Bronchial epithelial cell (primary cell): ENCODE results near the gene COL13A1. TPM values are rescaled to one million over a fixed set of nuclear protein-coding genes. Genes with fewer than 3 reads are reported as not detected.
A peak's percentile ranks its signal among the peaks of the same experiment; 100 is the strongest.

Experiments
- DNase-seq: peaks from one replicate; pipeline ENCODE4 v3.0.0-alpha.2; 2010; ENCODE audit warnings: low read depth
- FAIRE-seq: peaks from 2 replicates; lab custom pipeline; 2011; peaks lifted over from hg19 to GRCh38; lab: Jason Lieb, UNC
- H3K27me3 ChIP-seq: 2 replicates; pipeline ENCODE4 v1.5.1; 2011; ENCODE audit warnings: low read length; ENCODE audit not compliant: control insufficient read depth, insufficient read depth
- H3K36me3 ChIP-seq: 2 replicates; pipeline ENCODE4 v1.5.1; 2011; ENCODE audit warnings: low read length; ENCODE audit not compliant: control insufficient read depth, insufficient read depth
- H3K4me3 ChIP-seq: 2 replicates; pipeline ENCODE4 v1.5.1; 2011; ENCODE audit warnings: mild to moderate bottlenecking, low read depth, low read length, control low read depth
- total RNA-seq: library from RNA; depleted of rRNA; stranded (reverse); fragments of >200 nt; gene quantifications from 2 replicates; pipeline ENCODE4 v1.2.1, GENCODE V29; 2014
- TF ChIP-seq, protein P1 (sequence below): IDR thresholded peaks from 2 replicates; pipeline ENCODE4 v1.5.1; 2011; ENCODE audit warnings: mild to moderate bottlenecking, moderate library complexity, low read length, control low read depth, inconsistent platforms; ENCODE audit not compliant: insufficient read depth, severe bottlenecking

COL13A1 gene
- total RNA-seq, 1 donor from 2014 or later: under 0.01 TPM

DNA sequence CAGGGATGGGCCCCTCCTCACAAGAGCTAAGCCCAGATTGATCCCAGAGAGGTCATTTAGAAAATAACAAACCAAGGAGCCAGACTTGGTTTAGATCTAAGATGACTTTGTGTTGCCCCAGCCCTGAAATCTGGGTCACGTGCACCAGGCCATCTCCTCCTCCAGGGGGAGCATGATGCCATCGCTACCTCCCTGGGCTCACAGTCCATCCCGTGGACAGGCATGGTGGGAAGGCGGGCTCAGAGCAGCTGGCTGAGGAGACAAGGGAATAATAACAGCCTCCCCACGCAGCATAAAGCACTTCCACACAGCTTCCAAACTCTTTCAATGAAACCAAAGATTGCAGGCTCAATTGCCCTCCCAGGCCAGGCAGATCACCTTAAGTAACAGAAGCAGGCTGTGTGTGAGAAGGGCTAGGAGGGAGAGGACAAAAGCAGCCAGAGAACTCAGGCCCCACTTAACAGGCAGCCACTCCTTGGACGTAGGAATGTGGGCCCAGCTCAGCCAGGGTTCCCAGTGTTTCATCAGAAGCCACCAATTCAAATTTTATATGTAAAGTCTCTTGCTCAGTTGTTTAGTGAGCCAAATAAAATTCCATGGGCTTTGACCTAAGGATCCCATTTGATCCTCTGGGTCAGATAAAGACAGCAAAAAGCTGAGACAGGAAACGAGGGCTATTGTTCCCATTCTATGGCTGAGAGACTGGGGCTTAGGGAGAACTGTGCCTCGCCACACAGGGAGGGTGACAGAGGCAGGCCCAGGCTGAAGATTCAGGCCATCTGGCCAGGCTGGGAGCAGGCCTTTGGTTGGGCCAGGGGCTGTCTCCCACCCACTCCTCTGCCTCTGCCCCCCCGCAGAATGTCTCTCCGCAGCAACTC is 100.2 kb downstream of the COL13A1 start:
- FAIRE-seq (no peak), DNase-seq (peak; percentile 12)
- TF ChIP-seq, protein P1, sequence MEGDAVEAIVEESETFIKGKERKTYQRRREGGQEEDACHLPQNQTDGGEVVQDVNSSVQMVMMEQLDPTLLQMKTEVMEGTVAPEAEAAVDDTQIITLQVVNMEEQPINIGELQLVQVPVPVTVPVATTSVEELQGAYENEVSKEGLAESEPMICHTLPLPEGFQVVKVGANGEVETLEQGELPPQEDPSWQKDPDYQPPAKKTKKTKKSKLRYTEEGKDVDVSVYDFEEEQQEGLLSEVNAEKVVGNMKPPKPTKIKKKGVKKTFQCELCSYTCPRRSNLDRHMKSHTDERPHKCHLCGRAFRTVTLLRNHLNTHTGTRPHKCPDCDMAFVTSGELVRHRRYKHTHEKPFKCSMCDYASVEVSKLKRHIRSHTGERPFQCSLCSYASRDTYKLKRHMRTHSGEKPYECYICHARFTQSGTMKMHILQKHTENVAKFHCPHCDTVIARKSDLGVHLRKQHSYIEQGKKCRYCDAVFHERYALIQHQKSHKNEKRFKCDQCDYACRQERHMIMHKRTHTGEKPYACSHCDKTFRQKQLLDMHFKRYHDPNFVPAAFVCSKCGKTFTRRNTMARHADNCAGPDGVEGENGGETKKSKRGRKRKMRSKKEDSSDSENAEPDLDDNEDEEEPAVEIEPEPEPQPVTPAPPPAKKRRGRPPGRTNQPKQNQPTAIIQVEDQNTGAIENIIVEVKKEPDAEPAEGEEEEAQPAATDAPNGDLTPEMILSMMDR: peak; percentile 67
- Histone ChIP-seq H3K27me3 (no peaks in the 10 kb centered on the region), H3K4me3 (no peak overlapping the region), H3K36me3 (no peaks in the 10 kb centered on the region)

DNA sequence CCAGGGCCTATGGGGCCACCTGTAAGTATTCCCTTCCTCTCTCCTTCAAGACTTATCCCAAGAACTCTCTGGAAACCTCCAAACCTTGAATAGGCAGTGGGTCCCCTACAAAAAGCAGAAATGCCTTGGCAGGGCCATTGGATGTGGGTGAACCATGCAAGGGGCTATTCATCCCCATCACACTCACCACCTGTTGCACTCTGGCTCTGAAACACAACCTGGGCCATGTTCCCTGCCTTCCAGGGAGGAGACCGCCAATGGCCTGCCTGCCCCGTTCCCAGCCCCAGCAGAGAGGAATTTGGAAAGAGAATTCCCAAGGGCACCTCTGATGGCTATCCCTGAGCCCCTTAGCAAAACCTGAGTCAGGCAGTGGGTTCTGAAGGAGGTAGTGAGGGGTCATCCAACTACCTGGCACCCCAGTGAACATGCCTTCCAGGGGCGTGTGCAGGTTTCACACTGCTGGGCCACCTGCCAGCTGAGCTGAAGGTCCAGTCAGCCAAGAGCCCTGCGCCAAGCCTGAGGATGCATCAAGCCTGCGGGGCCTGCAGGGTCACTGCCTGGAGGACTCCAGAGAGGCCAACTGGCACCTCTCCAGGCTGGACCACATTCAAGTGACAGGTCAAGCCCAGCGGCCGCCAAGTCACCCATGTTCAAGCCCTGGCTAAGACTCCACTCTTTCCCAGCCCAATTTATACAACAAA is 101.3 kb downstream of the COL13A1 start:
- no peak for DNase-seq
- Histone ChIP-seq H3K27me3 (peaks cover 1% of the 10 kb centered on the region), H3K36me3 (no peaks in the 10 kb centered on the region), H3K4me3 (no peak overlapping the region)
- peak; percentile 18 for FAIRE-seq
- TF ChIP-seq, protein P1: no peak

- FAIRE-seq (no peak), DNase-seq (no peak)
- Histone ChIP-seq H3K36me3 (no peaks in the 10 kb centered on the region), H3K4me3 (no peak overlapping the region), H3K27me3 (peaks cover 2% of the 10 kb centered on the region)
- TF ChIP-seq, protein P1: no peak
Measured at GRCh38 chr10:69904533-69904932, 102.8 kb downstream of the COL13A1 start.

GRCh38 chr10:69906425-69906824 is 104.7 kb downstream of the COL13A1 start:
- Histone ChIP-seq H3K27me3 (peaks cover 2% of the 10 kb centered on the region), H3K36me3 (no peaks in the 10 kb centered on the region), H3K4me3 (no peak overlapping the region)
- FAIRE-seq (no peak), DNase-seq (no peak)
- TF ChIP-seq, protein P1: no peak

- Histone ChIP-seq H3K4me3 (no peak overlapping the region), H3K27me3 (peaks cover 2% of the 10 kb centered on the region), H3K36me3 (no peaks in the 10 kb centered on the region)
- no peak for DNase-seq
- peak; percentile 95 for FAIRE-seq
- TF ChIP-seq, protein P1: no peak
Measured at GRCh38 chr10:69907517-69907916, 105.8 kb downstream of the COL13A1 start.
